NAMALWA (cell line): ENCODE results near the gene PEX14.

Experiments used
- DNase-seq: peaks from one replicate; pipeline ENCODE4 v3.0.0-alpha.2; 2015; ENCODE audit warnings: low spot score

PEX14 gene

GRCh38 chr1:10544239-10544638, 69.5 kb downstream of the PEX14 start:
- no peak for DNase-seq

- DNase-seq, result no peak
Observed at GRCh38 chr1:10546896-10547295, 72.1 kb downstream of the PEX14 start.

- no peak for DNase-seq
Observed at GRCh38 chr1:10549904-10550664, 75.3 kb downstream of the PEX14 start.

GRCh38 chr1:10553118-10553517, 78.4 kb downstream of the PEX14 start:
- DNase-seq, result no peak

- peak; percentile 17 for DNase-seq
Observed at GRCh38 chr1:10555635-10556429, 81.1 kb downstream of the PEX14 start.

- DNase-seq, result no peak
Observed at GRCh38 chr1:10556430-10557005, 81.8 kb downstream of the PEX14 start.

GRCh38 chr1:10557714-10558113, 83.0 kb downstream of the PEX14 start:
- DNase-seq, result no peak

GRCh38 chr1:10559386-10559785, 84.6 kb downstream of the PEX14 start:
- no peak for DNase-seq

- DNase-seq, result no peak
Observed at GRCh38 chr1:10561497-10561896, 86.7 kb downstream of the PEX14 start.

- peak; percentile 31 for DNase-seq
Observed at GRCh38 chr1:10561955-10562354, 87.2 kb downstream of the PEX14 start.

- DNase-seq, result no peak
Observed at GRCh38 chr1:10564063-10564462, 89.3 kb downstream of the PEX14 start.

- no peak for DNase-seq
Observed at GRCh38 chr1:10569531-10569930, 94.8 kb downstream of the PEX14 start.

- DNase-seq, result no peak
Observed at GRCh38 chr1:10575616-10576015, 100.9 kb downstream of the PEX14 start.

GRCh38 chr1:10578070-10578469, 103.3 kb downstream of the PEX14 start:
- DNase-seq, result no peak

GRCh38 chr1:10583641-10584040, 108.9 kb downstream of the PEX14 start:
- no peak for DNase-seq

- no peak for DNase-seq
Observed at GRCh38 chr1:10585242-10585641, 110.5 kb downstream of the PEX14 start.

- peak; percentile 27 for DNase-seq
Observed at GRCh38 chr1:10586125-10586524, 111.4 kb downstream of the PEX14 start.

- DNase-seq, result no peak
Observed at GRCh38 chr1:10588640-10589039, 113.9 kb downstream of the PEX14 start.

- no peak for DNase-seq
Observed at GRCh38 chr1:10589074-10589473, 114.3 kb downstream of the PEX14 start.

GRCh38 chr1:10591010-10591409, 116.3 kb downstream of the PEX14 start:
- no peak for DNase-seq

GRCh38 chr1:10592373-10592772, 117.6 kb downstream of the PEX14 start:
- no peak for DNase-seq

- DNase-seq, result no peak
Observed at GRCh38 chr1:10593750-10594149, 119.0 kb downstream of the PEX14 start.

- DNase-seq, result no peak
Observed at GRCh38 chr1:10594595-10595223, 120.0 kb downstream of the PEX14 start.
